ENCODE results near the gene C8G. TPM values are rescaled to one million over a fixed set of nuclear protein-coding genes. Genes with fewer than 3 reads are reported as not detected.

C8G gene
- total and polyA plus RNA-seq, 2 of the 8 experiments (the other 6 are each of a cell fraction or from before 2014, with no cell fraction given), result 0.62 to 0.80 TPM

DNA sequence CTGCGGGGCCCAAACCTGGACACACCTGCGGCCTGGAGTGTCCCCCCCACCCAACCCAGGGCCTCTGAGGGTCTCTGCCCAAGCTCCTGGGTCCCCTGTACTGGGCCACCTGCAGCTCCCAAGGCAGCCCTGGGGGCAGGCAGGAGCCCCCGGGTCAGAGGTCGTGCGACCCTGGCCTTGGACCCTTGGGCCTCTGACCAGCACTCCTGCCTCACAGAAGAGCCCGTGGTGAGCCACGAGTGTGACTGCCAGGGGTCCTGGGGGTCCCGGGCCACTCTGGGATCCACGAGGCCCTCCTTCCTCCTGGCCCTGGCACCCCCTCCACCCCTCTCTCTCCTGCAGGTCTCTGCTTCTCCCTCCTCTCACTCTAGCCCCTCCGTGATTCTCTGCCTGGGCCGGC, 27.3 kb downstream of the C8G start:
- no peak for TF ChIP-seq YY1 (IDR thresholded peaks at IDR 0.05; ENCODE audit: low read depth, low read length)
- TF ChIP-seq, protein P1, sequence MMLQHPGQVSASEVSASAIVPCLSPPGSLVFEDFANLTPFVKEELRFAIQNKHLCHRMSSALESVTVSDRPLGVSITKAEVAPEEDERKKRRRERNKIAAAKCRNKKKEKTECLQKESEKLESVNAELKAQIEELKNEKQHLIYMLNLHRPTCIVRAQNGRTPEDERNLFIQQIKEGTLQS (IDR thresholded peaks at IDR 0.05; ENCODE audit: insufficient read depth, low read depth, low read length), result no peak
- no peak for TF ChIP-seq CHD2 (IDR thresholded peaks at IDR 0.05; ENCODE audit: low read length)
- TF ChIP-seq SAP30 (IDR thresholded peaks at IDR 0.05; ENCODE audit: insufficient read depth, insufficient replicate concordance, low read length), result no peak
- no peak for TF ChIP-seq CREB1 (IDR thresholded peaks at IDR 0.05)
- H3K79me1 ChIP-seq (ENCODE audit: low read depth, low read length), result no peaks in the 10 kb centered on the region

More for the DNA sequence above, 27.3 kb downstream of the C8G start:
- WGBS, 2 experiments (ENCODE audit: extremely low coverage in 1 of 2, insufficient coverage in 1 of 2, insufficient read length in 1 of 2, insufficient replicate concordance in 2 of 2, low coverage in 1 of 2, low lambda C conversion rate in 2 of 2, missing lambda C conversion rate in 1 of 2), result 95% methylated on average over 8 of the region's 11 CpGs; no CpG with 5 or more reads in 1 of the 2 experiments
- Histone ChIP-seq H3K56ac (replicated peaks; ENCODE audit: insufficient read length, low read depth, low read length) (no peak overlapping the region), H4K8ac (ENCODE audit: extremely low read depth, insufficient read depth, low read length) (no peak overlapping the region), H4K5ac (ENCODE audit: insufficient read length, low read depth, low read length) (no peak overlapping the region), H3K27me3 (replicated peaks in 1 of 4; ENCODE audit: control insufficient read depth in 3 of 4, extremely low read depth in 1 of 4, insufficient read depth in 3 of 4, low read length in 3 of 4) (peaks cover 0 to 5% (median 2%) of the 10 kb centered on the region in 4 experiments; a peak in 2 of 7 replicates), H2AK5ac (ENCODE audit: low read depth, low read length) (no peak overlapping the region), H3K36me3 (ENCODE audit: control insufficient read depth in 2 of 4, insufficient read depth in 4 of 4, low read length in 3 of 4) (no peaks in the 10 kb centered on the region), H2BK15ac (ENCODE audit: low read length) (no peak overlapping the region), H2BK5ac (ENCODE audit: low read depth, low read length) (no peak overlapping the region), H3K9me3 (ENCODE audit: insufficient read depth in 2 of 2, low read depth in 1 of 2, low read length in 1 of 2) (no peaks in the 10 kb centered on the region), H3K18ac (ENCODE audit: extremely low read depth, low read length) (no peak overlapping the region), H3K14ac (ENCODE audit: insufficient read length) (no peak overlapping the region), H3K27ac (ENCODE audit: low read depth, low read length) (no peak overlapping the region), H4K91ac (replicated peaks; ENCODE audit: insufficient read length, low read length) (no peak overlapping the region), H3K23ac (ENCODE audit: insufficient read length) (no peak overlapping the region), H3K4me3 (ENCODE audit: extremely low read depth in 1 of 4, insufficient read depth in 2 of 4, low read depth in 3 of 4, low read length in 4 of 4) (no peak overlapping the region), H2BK20ac (ENCODE audit: low read length) (no peak overlapping the region), H4K20me1 (replicated peaks in 1 of 2; ENCODE audit: control insufficient read depth in 1 of 2, insufficient read depth in 2 of 2, low read length in 2 of 2) (peaks cover 0 to 2% of the 10 kb centered on the region in 2 experiments), H3K9ac (replicated peaks in 1 of 4; ENCODE audit: extremely low read depth in 1 of 4, low read depth in 3 of 4, low read length in 3 of 4) (no peak overlapping the region), H3K4me1 (replicated peaks in 1 of 4; ENCODE audit: control insufficient read depth in 3 of 4, insufficient read depth in 4 of 4, low read length in 3 of 4) (peaks cover 0 to 4% (median 1%) of the 10 kb centered on the region in 4 experiments; a peak in 4 of 7 replicates), H2BK120ac (replicated peaks; ENCODE audit: low read depth, low read length) (no peak overlapping the region), H2AFZ (ENCODE audit: low read length) (no peak overlapping the region), H3K79me2 (ENCODE audit: control insufficient read depth in 1 of 2, insufficient read depth in 2 of 2, low read length in 2 of 2) (no peaks in the 10 kb centered on the region), H3K23me2 (ENCODE audit: low read depth, low read length) (peaks cover under 1% of the 10 kb centered on the region; the same call in 1 of the 2 replicates), H3K4ac (replicated peaks; ENCODE audit: insufficient read length, low read depth, low read length) (no peak overlapping the region), H3K4me2 (ENCODE audit: insufficient read depth in 1 of 2, low read depth in 2 of 2, low read length in 2 of 2) (no peak overlapping the region), H2BK12ac (ENCODE audit: low read depth, low read length) (no peak overlapping the region)
- DNase-seq (ENCODE audit: low read depth in 1 of 2, low spot score in 2 of 2), result no peak
- no peak for FAIRE-seq
- POLR2A ChIA-PET (ENCODE audit: partially characterized antibody), result no interaction called here
- CTCF ChIA-PET (ENCODE audit: partially characterized antibody), result interaction anchor here (1.3 to 9.4 kb wide), 4 partner anchors 12 to 63 kb away, joined by 5 to 38 read pairs (median 22); no protein-coding TSS in a partner anchor
